Activated CD8-positive, alpha-beta memory T cell treated with anti-CD3 and anti-CD28 coated beads for 24 hours (primary cell): ENCODE data around the gene WDR17.
"Not testable (repeated sequence)": the region's sequence is repeated elsewhere in the genome, so short reads cannot be mapped to it uniquely, and the experiment has no call there.

Source experiments
- DNase-seq: peaks from one replicate; pipeline ENCODE4 v3.0.0-alpha.2; 2020

WDR17 gene

DNA sequence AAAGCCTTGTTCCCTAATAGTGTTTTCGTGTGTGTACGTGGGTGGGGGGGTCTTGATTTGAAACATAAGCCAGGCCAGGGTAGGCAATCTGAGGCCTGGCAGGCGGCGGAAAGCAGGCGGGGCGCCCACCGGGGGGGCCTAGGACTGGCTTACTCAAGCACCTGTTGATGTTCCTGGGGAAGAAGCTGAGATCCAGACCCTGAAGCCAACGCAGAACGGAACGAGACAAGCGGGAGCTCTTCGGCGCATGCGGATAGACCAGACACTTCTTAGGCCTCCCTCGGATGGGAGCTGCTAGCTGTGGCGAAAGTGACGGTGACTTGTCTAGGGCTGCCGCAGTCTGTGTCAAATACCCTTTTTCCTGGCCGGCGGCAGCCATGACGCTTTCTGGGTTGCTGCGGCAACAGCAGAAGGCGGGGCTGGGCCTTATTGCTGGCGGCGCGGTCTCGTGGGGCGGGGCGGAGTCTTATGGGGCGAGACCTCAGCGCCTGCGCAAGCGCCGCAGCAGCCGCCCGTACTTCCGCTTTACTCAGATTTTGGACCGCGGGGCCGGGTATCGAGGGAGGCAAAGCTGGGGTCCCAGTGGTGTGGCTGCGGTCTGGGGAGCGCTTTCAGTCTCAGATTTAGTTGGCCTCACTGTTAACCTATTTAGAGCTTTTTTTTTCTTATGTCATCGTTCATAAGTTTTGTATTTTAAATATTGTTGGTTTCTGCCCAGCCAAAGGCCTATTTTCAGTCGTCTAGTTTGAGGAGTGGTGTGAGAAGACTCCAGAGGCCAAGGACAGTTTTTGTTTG lies 129.7 kb downstream of the WDR17 start, which contains the start of gene SPATA4:
Gene SPATA4 (minus strand): TSS at position 402 of the 795 bp plus-strand sequence. CDS start 23 bp downstream, at position 379.
- peak; percentile 96 for DNase-seq

DNA sequence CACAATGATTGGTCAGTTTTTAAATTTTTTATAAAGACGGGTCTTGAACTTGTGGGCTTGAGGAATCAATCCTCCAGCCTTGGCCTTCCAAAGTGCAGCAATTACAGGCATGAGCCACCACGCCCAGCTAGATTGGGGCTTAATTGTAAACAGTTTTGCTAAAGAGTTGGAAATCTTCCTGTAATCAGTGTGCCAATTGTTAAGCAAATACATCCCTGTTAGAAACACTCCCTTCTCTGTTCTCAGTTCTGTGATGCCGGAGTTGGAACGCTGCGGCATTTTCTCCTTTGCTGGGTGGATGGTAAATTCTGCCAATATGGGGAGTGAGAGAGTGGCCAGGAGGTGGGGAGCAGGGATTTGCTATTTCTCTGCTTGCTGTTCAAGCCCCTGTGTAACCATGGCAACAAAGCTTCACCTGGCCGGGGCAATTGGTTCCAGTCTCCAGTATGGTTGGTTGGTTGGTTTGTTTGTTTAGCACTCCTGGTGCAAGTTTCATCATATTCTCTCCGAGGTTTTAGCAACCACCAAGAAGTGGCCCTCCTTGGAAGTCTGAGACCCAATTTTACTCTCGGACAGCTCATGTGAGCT lies 132.8 kb downstream of the WDR17 start:
- no peak for DNase-seq

DNA sequence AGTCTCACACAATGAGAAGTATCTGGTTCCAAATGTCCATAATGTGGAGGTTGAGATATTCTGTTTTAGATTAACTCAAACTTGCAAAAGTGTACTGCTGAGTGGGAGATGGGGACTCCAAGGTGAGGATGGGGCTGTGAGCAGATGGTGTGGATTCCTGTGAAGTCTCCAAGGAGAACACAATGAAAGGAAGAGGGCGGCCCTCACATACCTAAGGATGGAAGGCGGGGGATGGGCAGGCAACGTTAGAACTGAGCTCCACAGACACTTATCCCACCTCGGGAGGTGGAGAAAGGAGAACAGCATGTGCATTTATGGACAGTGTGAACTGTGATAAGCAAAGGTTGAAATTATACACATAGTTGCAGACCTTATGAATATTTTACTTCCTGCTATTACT lies 139.7 kb downstream of the WDR17 start:
- DNase-seq: no peak

DNA sequence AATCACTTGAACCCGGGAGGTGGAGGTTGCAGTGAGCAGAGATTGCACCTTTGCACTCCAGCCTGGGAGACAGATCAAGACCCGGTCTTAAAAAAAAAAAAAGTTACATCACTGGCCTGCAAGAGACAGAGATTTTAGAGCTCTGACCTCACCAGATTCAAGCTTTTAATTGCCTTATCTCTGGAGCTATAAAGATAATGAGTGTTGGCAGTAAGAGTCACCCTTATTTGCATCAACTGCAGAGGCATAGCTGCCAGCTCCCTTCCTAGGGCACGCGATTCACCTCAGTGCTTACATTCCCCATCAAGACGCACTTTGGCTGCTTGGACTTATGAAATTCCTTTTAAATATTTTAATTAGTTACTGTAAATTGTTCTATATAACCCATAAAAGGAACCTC lies 142.2 kb downstream of the WDR17 start:
- no peak for DNase-seq

DNA sequence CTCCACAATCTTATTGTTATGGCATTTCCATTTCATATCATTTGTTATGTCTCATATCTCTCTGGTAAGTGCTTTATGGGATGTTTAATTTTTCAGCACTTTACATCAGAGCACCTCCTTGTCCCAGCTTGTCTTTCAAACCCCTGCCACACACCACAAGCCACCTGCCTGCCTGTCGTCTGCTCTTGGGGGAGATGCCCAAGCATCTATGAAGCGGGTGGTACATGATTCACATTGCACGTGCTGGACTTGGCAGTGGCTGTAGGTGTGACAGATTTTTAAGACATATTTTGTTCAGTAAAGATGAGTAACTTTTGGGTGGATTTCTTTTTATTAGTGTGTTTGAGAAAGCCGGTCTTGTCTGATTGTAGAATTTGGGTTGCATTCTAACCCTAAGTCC lies 143.9 kb downstream of the WDR17 start:
- DNase-seq: no peak

DNA sequence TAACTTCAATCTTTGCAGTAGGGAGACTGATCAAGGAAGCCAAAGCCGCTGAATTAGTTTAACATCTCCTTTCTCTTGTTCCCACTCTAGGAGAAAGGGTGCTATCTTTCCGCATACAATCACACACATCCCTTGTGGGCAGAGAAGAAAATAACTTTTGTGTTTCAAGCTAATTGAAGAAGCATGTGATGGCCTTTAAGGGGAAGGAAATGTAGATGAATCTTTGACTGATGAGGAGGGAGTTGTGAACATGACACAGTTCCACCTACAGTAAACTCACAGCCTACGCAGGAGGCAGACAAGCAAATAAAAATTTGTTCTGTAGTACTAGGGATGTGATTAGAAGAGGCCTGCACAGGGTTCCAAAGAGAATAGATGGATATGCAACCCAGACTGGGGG lies 144.5 kb downstream of the WDR17 start:
- no peak for DNase-seq

DNA sequence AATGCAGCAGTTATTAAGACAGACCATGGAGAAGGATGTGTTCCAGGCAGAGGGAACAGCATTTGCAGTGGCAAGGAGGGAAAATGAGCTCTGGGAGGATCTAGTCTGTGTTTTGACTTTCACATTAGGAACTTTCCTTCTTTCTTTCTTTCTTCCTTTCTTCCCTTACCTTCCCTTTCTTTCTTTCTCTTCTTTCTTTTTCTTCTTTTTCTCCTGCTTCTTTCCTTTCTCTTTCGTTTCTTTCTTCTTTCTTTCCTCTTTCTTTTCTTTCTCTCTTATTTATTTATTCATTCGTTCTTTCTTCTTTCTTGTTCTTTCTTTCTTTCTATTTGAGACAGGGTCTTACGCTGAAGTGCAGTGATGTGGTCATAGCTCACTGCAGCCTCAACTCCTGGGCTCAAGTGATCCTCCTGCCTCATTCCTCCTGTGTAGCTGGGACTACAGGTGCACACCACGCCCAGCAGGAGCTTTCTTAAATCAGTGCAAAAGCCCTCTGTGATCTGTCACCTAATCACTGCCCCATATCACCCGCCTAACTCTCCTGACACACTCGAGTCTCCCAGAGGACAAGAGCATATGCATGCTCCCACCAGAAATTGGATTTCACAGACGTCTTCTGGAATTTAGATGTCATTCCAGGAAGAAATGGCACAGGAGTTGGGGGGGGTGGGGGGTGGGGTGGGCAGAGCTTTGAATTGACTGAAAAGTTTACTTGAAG lies 145.1 kb downstream of the WDR17 start:
- no peak for DNase-seq

DNA sequence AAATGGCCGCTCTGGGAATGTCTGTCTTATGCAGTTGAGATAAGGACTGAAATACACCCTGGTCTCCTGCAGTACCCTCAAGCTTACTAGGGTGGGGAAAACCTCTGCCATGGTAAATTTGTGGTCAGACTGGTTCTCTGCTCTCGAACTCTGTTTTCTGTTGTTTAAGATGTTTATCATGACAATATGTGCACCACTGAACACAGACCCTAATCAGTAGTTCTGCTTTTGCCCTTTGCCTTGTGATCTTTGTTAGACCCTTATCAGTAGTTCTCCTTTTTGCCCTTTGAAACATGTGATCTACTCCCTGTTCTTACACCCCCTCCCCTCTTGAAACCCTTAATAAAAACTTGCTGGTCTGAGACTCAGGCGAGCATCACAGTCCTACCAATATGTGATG lies 146.7 kb downstream of the WDR17 start:
- not testable (repeated sequence) for DNase-seq

DNA sequence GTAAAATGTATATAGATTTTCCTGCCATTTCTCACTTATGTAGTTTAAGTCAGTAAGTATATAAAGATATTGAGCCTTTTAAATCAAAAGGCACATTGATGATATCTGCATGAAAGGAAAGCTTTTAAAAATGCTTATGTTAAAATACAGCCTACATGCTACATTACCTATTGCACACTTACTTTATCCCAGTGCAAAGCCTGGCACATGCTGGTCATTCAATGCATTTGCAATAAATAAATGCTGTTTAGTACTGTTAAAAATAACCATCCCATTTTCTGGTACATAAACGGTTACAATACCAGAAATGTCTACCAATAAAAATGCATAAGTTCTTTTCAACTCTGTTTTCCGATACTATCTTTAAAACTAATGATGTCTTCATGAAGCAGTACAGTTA lies 151.9 kb downstream of the WDR17 start:
- DNase-seq: no peak

DNA sequence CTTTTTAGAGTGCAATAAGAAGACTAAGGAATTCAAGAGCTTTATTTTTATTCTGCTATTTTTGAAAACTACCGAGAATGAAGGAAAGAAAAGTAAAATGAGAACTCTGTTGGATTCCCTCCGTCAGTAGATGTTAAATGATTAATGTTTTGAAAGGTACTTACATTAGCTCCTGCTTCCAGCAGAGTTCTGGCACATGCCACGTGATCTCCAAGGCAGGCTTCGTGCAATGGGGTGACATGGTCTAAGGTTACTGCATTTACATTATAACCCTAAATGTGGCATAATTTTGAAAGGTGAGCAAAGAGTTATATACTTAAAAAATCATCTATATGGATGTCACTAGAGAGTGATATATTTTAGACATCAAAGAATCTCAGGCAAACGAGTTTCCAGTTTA lies 156.5 kb downstream of the WDR17 start:
- no peak for DNase-seq

DNA sequence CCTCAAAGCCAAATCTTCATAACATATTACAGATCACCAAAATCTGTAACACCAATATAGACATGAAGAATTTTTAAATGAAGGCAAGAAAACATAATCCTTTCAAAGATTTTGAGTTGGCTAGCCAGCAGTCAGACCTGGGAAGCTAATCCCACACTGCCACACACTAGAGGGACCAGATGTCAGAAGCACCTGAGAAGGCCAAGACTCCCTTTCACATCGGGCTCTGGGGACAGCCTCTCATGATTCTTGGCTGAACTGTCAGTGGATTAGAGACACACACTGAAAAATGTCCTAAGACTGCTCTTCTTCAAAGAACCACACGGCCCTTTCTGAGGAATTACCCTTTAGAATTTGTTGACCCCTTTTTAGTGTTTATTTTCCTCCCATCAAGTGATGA lies 157.9 kb downstream of the WDR17 start:
- DNase-seq: no peak

DNA sequence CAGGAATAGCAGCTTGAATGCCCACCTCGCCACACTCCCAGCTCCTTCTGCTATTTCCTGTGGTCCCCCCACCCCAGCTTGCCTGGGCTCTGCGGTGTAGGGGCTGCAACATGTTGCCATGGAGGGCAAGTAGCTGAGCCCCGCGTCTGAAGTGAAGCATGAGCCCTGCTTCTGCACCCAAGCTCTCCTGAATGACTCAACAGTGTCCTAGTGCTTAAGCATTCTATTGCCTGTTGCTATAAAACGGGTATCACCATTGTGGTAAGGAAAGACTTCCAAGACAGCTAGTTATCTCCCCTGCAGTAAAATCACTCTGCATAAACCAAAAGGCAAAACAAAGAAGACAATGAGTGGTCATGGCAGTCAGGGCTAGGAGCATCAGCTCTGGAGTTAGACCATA lies 161.1 kb downstream of the WDR17 start:
- DNase-seq: no peak

DNA sequence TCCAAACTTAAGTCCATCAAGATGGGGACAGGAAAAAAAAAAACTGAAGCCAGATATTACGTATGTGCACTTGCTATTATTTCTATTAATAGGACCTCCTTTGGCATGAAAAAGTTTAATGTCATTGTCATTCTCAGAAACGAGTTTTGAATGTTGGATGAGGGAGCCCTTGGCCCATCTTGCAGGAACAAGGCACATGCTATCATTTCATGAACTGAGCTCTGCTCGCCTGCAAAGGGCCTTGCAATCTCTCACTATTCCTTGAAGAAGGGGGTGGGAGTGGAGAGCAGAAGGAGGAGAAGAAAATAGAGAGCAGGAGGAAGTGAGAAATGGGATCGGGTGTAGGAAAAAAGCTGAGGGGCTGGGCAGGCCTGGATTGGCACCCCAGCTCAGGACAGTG lies 164.0 kb downstream of the WDR17 start:
- no peak for DNase-seq
